ENCODE measurements around the gene CD7. TPM values are rescaled to one million over a fixed set of nuclear protein-coding genes. Genes with fewer than 3 reads are reported as not detected.

The CD7 gene
- total RNA-seq, 1 donor from 2014 or later, result not detected

GRCh38 chr17:82277851-82278250, 39.6 kb downstream of the CD7 start:
- peaks cover 4% of the 10 kb centered on the region for H3K79me2 ChIP-seq (ENCODE audit: low read depth)
- TF ChIP-seq CTCF (IDR thresholded peaks at IDR 0.05), result no peak
- TF ChIP-seq EZH2phosphoT487 (IDR thresholded peaks at IDR 0.05), result no peak
- no peak for TF ChIP-seq EZH2 (IDR thresholded peaks at IDR 0.05)
- Mint-ChIP-seq H3K4me3 (no peak overlapping the region), H3K9me3 (no peaks in the 10 kb centered on the region), H3K27ac (no peak overlapping the region), H3K4me1 (peaks cover 30% of the 10 kb centered on the region), H3K36me3 (no peaks in the 10 kb centered on the region), H3K27me3 (ENCODE audit: insufficient read depth, low read depth) (peaks cover 20% of the 10 kb centered on the region)
- H4K20me1 ChIP-seq (ENCODE audit: low read depth), result no peaks in the 10 kb centered on the region
- peaks cover 4% of the 10 kb centered on the region for H3K27me3 ChIP-seq
- H3F3A ChIP-seq (ENCODE audit: low read depth), result peaks cover 13% of the 10 kb centered on the region
- H3K36me3 ChIP-seq, result no peaks in the 10 kb centered on the region
- no peaks in the 10 kb centered on the region for H3K9me3 ChIP-seq (ENCODE audit: low read depth)
- H3K4me3 ChIP-seq, result no peak overlapping the region
- no peak for DNase-seq (ENCODE audit: low spot score)
- no peak overlapping the region for H3K4me2 ChIP-seq
- no peaks in the 10 kb centered on the region for H3K4me1 ChIP-seq
- H2AFZ ChIP-seq (replicated peaks), result no peak overlapping the region
- H3K27ac ChIP-seq, result no peak overlapping the region
- H3K9ac ChIP-seq, result no peak overlapping the region

GRCh38 chr17:82276938-82277337, 40.5 kb downstream of the CD7 start:
- Histone ChIP-seq H3K4me1 (peaks cover 4% of the 10 kb centered on the region), H3K4me3 (no peak overlapping the region), H3K36me3 (peaks cover 1% of the 10 kb centered on the region), H3F3A (ENCODE audit: low read depth) (peaks cover 14% of the 10 kb centered on the region), H3K9me3 (ENCODE audit: low read depth) (no peaks in the 10 kb centered on the region), H3K79me2 (ENCODE audit: low read depth) (peaks cover 13% of the 10 kb centered on the region), H4K20me1 (ENCODE audit: low read depth) (peaks cover 7% of the 10 kb centered on the region), H3K27me3 (peaks cover 4% of the 10 kb centered on the region), H3K4me2 (no peak overlapping the region), H3K27ac (no peak overlapping the region), H2AFZ (replicated peaks) (no peak overlapping the region), H3K9ac (no peak overlapping the region)
- Mint-ChIP-seq H3K27me3 (ENCODE audit: insufficient read depth, low read depth) (peaks cover 16% of the 10 kb centered on the region), H3K36me3 (peaks cover 4% of the 10 kb centered on the region), H3K9me3 (no peaks in the 10 kb centered on the region), H3K4me1 (peaks cover 36% of the 10 kb centered on the region), H3K27ac (peak overlapping the region; percentile 1), H3K4me3 (no peak overlapping the region)
- DNase-seq (ENCODE audit: low spot score), result no peak
- TF ChIP-seq EZH2phosphoT487 (IDR thresholded peaks at IDR 0.05) (no peak), EZH2 (IDR thresholded peaks at IDR 0.05) (no peak), CTCF (IDR thresholded peaks at IDR 0.05) (no peak)

- H3K27ac Mint-ChIP-seq, result no peak overlapping the region
Measured at GRCh38 chr17:82275326-82275725, 42.1 kb downstream of the CD7 start.

GRCh38 chr17:82274134-82275020, 43.0 kb downstream of the CD7 start:
- H3K9ac ChIP-seq, result no peak overlapping the region
- H3K9me3 ChIP-seq (ENCODE audit: low read depth), result no peaks in the 10 kb centered on the region
- peaks cover 11% of the 10 kb centered on the region for H3K27me3 Mint-ChIP-seq (ENCODE audit: insufficient read depth, low read depth)
- peaks cover 9% of the 10 kb centered on the region for H3F3A ChIP-seq (ENCODE audit: low read depth)
- peaks cover 18% of the 10 kb centered on the region for H3K4me1 ChIP-seq
- H3K36me3 ChIP-seq, result peaks cover 9% of the 10 kb centered on the region
- H3K27ac Mint-ChIP-seq, result peak overlapping the region; percentile 68
- peaks cover 39% of the 10 kb centered on the region for H3K79me2 ChIP-seq (ENCODE audit: low read depth)
- H3K4me3 Mint-ChIP-seq, result peak overlapping the region; percentile 94
- TF ChIP-seq EZH2 (IDR thresholded peaks at IDR 0.05), result no peak
- no peak for TF ChIP-seq CTCF (IDR thresholded peaks at IDR 0.05)
- TF ChIP-seq EZH2phosphoT487 (IDR thresholded peaks at IDR 0.05), result no peak
- peaks cover 18% of the 10 kb centered on the region for H3K36me3 Mint-ChIP-seq
- peak overlapping the region; percentile 91 for H3K4me2 ChIP-seq
- H2AFZ ChIP-seq (replicated peaks), result peak overlapping the region; percentile 81
- no peaks in the 10 kb centered on the region for H3K9me3 Mint-ChIP-seq
- no peak overlapping the region for H3K27ac ChIP-seq
- H3K4me1 Mint-ChIP-seq, result peaks cover 38% of the 10 kb centered on the region
- no peak for DNase-seq (ENCODE audit: low spot score)
- H3K27me3 ChIP-seq, result peaks cover 4% of the 10 kb centered on the region
- H4K20me1 ChIP-seq (ENCODE audit: low read depth), result peaks cover 33% of the 10 kb centered on the region
- peak overlapping the region; percentile 82 for H3K4me3 ChIP-seq

More at GRCh38 chr17:82275326-82275725, 42.1 kb downstream of the CD7 start:
- Histone ChIP-seq H2AFZ (replicated peaks) (no peak overlapping the region), H3K36me3 (peaks cover 9% of the 10 kb centered on the region), H3K9ac (no peak overlapping the region), H3K4me1 (peaks cover 18% of the 10 kb centered on the region), H3K27me3 (peaks cover 4% of the 10 kb centered on the region), H3K79me2 (ENCODE audit: low read depth) (peaks cover 29% of the 10 kb centered on the region), H3K4me2 (no peak overlapping the region), H4K20me1 (ENCODE audit: low read depth) (peaks cover 23% of the 10 kb centered on the region), H3K27ac (no peak overlapping the region), H3K4me3 (no peak overlapping the region), H3K9me3 (ENCODE audit: low read depth) (no peaks in the 10 kb centered on the region), H3F3A (ENCODE audit: low read depth) (peaks cover 9% of the 10 kb centered on the region)
- Mint-ChIP-seq H3K36me3 (peaks cover 11% of the 10 kb centered on the region), H3K9me3 (no peaks in the 10 kb centered on the region), H3K4me1 (peaks cover 32% of the 10 kb centered on the region), H3K4me3 (peak overlapping the region; percentile 22), H3K27me3 (ENCODE audit: insufficient read depth, low read depth) (peaks cover 12% of the 10 kb centered on the region)
- TF ChIP-seq EZH2phosphoT487 (IDR thresholded peaks at IDR 0.05) (no peak), EZH2 (IDR thresholded peaks at IDR 0.05) (no peak)
- no peak for DNase-seq (ENCODE audit: low spot score)

Data from neural progenitor cell (in vitro differentiated cells).